Ovary (tissue), 3 donors: ENCODE measurements around the gene UBE2I.

Experiments used
- CTCF ChIP-seq, 3 donors: fragments of 450-650 bp in 2 of 3; fragments of 200-600 bp in 1 of 3; IDR thresholded peaks; one replicate each; pipeline versions ENCODE4 v1.5.1 to v1.8.0; 2016 to 2022; ENCODE audit warnings: antibody characterized with exemption in 3 of 3, mild to moderate bottlenecking in 1 of 3
- POLR2A ChIP-seq: fragments of 450-650 bp; IDR thresholded peaks from one replicate; pipeline ENCODE4 v1.6.1; 2017; ENCODE audit warnings: antibody characterized with exemption, mild to moderate bottlenecking, moderate library complexity
- donor health status: DM: no; HTN: no; CAD: no.

GRCh38 chr16:1366060-1366711 lies 56.8 kb downstream of the UBE2I start:
- TF ChIP-seq CTCF (IDR thresholded peaks at IDR 0.05) (no peak), POLR2A (no peak)
